D721Med (cell line): Measurements from ENCODE around the gene DUSP10.

Source experiments
- DNase-seq: peaks from one replicate; pipeline ENCODE4 v3.0.0; 2011; ENCODE audit warnings: low spot score; ENCODE audit not compliant: insufficient read length
- FAIRE-seq: peaks from 2 replicates; lab custom pipeline; 2011; peaks lifted over from hg19 to GRCh38; lab: Jason Lieb, UNC
- TF ChIP-seq, protein P1 (sequence below): IDR thresholded peaks from 2 replicates; pipeline ENCODE4 v1.5.1; 2012; ENCODE audit warnings: mild to moderate bottlenecking, control low read depth; ENCODE audit not compliant: insufficient read depth; ENCODE audit errors: missing control alignments

DUSP10 gene

DNA sequence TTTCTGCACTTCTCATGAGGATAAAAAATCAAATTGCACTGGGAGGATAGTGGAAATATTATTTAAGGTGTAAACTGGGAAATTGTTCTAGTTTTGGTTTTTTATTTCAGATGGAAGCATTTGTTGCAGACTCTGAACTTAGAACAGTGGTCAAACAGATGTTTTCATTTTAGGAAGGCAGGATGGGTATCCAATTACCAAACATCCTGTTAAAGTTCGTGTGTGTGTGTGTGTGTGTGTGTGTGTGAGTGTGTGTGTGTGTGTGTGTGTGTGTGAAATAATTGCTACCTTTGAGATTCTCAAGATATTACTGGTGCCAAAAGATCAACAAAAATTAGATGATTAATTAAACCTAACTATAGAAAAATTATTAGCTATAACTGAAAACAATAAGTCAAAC lies 24.3 kb upstream of the DUSP10 start:
- DNase-seq: no peak
- FAIRE-seq: no peak
- TF ChIP-seq, protein P1, sequence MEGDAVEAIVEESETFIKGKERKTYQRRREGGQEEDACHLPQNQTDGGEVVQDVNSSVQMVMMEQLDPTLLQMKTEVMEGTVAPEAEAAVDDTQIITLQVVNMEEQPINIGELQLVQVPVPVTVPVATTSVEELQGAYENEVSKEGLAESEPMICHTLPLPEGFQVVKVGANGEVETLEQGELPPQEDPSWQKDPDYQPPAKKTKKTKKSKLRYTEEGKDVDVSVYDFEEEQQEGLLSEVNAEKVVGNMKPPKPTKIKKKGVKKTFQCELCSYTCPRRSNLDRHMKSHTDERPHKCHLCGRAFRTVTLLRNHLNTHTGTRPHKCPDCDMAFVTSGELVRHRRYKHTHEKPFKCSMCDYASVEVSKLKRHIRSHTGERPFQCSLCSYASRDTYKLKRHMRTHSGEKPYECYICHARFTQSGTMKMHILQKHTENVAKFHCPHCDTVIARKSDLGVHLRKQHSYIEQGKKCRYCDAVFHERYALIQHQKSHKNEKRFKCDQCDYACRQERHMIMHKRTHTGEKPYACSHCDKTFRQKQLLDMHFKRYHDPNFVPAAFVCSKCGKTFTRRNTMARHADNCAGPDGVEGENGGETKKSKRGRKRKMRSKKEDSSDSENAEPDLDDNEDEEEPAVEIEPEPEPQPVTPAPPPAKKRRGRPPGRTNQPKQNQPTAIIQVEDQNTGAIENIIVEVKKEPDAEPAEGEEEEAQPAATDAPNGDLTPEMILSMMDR: no peak

DNA sequence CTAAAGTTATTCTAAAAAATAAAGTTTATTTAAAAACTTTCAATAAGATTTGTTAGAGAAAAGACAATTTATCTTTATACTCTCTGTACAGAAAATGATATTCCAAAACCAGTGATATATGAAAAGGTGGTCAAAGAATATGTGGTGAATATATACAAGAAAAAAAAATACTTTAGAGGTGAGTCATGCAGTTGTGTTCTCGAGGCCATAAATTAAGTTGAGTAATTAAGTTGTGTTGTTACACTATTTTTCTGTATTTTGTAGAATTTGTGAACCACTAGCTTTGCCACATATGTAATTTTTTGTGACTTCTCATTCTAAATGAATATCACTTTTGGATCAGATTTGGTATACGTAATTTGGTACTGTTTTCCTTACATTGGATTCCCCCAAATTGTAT lies 23.6 kb upstream of the DUSP10 start:
- TF ChIP-seq, protein P1: no peak
- DNase-seq (no peak), FAIRE-seq (no peak)

DNA sequence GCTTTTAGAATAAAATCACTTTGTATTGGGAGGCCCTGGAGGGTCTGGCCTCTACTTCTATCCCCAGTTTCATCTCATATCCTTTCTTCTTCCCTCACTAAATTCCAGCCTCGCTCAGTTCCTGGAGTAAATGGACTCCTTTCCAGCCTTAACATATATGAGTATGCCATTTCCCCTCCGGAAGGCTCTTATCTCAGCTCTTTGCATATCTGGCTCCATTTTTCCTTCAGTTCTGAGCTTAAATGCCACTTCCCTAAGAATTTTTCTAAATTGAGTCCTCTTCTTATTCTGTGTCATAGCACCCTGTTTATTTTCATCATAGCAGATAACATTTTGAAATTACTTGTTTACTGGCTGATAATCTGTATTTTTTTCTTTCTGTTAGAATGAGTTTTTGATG lies 20.2 kb upstream of the DUSP10 start:
- DNase-seq (no peak), FAIRE-seq (no peak)
- TF ChIP-seq, protein P1: no peak

DNA sequence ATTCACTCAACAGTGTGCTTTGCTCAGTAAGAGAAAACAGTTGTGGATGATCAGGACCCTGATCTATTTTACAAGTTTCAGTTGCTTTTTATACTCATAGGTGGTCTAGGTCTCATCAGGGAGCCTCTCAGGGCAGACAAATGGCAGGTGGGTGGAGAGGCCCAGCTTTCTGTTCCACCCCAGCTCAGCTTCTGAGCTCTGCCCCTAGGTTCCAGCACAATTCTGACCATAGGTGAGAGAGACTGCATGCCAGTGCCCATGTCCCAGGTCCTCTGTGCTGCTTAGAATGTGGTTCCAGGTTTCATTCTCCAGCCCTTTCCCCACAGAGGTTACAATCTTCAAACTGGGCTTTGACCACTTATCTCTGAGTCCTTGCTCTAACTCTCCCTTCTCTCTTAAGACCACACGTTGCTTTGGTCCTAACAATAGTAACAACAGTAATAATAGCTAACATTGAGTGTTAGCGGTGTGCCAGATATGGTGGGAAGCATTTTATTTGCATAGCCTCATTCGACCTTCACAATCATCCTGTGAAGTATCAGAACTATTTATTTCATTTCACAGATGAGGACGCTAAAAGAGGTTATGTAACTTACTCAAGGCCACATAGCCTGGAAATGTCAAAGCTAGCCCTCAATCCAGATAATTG lies 19.6 kb upstream of the DUSP10 start:
- DNase-seq (no peak), FAIRE-seq (no peak)
- TF ChIP-seq, protein P1: no peak

DNA sequence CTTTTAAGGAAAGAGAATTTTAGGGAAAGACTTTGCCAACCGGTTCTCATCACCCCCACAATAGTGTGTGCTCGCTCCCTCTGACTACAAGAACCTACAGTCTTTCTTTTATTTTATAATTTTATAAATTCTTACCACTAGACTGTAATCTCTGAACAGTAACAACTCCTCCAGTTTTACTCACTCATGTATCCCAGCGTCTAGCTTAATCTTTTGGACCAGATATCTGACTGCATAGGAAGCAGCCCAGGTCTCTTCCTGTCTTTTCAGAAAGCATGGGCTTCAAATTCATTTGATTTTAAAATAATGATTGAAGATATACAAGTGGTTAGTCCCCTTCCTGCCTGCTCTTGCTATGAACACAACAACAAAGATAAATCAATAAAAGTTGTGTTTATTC lies 19.0 kb upstream of the DUSP10 start:
- FAIRE-seq (no peak), DNase-seq (no peak)
- TF ChIP-seq, protein P1: no peak

DNA sequence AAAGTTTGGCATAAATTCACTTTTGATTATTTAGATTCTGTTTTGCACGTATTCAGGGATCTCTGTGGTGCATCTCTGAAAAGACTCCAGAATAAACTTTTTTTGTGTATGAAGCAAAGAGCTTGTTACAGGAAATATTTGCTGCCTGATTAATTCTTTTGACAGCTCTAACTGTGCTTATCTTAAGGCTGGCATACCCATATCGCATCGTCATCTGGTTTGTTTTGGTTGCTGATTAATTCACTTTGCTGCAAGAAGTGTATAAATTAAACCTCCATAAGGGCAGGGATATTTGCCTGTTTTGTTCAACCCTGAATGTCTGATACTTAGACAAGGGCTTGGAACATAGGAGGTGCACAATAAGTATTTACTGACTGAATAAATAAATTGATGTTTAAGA lies 17.5 kb upstream of the DUSP10 start:
- TF ChIP-seq, protein P1: no peak
- FAIRE-seq: no peak
- DNase-seq: no peak

DNA sequence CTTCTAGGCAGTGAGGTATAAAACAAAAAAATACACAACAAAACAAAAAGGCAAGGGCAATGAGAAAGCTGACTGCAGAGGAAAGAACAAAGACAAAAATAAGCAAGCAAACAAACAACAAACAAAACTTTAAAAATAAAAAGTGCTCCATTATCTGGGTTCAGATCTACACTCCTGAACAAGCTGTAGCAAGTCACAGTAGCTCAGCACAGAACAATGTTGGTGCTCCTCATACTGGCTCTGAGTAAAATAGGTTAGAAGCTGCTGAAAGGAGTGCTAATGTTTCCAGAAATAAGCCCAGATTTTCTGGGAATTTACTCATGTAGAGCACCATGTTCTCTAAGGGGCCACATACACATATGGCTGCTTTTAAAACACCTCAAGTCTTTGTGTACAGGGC lies 16.6 kb upstream of the DUSP10 start:
- TF ChIP-seq, protein P1: no peak
- no peak for DNase-seq
- no peak for FAIRE-seq
